Effector CD8-positive, alpha-beta T cell (primary cell): ENCODE data around the gene WNT8B.

Experiments used
- DNase-seq: peaks from one replicate; lab custom pipeline; 2025; lab: John Stamatoyannopoulos, UW

The WNT8B gene

GRCh38 chr10:100519311-100520051 lies 56.7 kb downstream of the WNT8B start, which contains the start of gene SEC31B:
TSS of gene SEC31B (minus strand) at chr10:100519861. CDS start at chr10:100516952, 2,909 bp downstream.
- DNase-seq, result no peak

DNA sequence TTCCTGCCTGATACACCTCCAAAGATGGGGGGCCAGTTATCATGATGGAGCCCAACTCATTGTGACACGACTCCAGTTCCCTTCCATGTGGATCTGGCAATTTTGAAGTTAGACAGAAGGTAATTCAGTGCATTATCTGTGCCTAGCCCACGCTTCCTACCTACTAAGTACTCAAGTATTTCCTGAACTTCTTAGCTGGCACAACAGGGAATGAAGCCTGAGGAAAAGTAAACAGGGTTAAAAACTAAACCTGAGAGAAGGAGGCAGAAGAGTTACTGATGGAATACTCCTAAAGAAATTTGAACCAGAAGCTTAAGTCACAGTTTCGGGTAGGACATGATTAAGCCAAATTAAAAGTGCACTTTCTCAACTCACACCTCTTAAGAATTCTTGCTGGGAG lies 58.0 kb downstream of the WNT8B start:
- no peak for DNase-seq

- DNase-seq, result no peak
Observed at GRCh38 chr10:100522107-100522801, 59.4 kb downstream of the WNT8B start.

DNA sequence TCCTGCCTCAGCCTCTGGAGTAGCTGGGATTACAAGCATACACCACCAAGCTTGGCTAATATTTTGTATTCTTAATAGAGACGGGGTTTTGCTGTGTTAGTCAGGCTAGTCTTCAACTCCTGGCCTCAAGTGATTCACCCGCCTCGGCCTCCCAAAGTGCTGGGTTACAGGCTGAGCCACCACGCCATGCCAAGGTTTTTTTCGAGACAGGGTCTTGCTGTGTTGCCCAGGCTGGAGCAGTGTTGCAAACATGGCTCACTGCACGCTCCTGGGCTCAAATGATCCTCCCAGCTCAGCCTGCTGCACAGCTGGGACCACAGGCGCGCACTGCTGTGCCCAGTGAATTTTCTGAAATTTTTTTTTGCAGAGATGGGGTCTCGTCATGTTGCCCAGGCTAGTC lies 60.1 kb downstream of the WNT8B start:
- DNase-seq, result no peak

GRCh38 chr10:100524206-100524605 lies 61.4 kb downstream of the WNT8B start:
- no peak for DNase-seq

- no peak for DNase-seq
Observed at GRCh38 chr10:100524638-100525037, 61.8 kb downstream of the WNT8B start.

- DNase-seq, result no peak
Observed at GRCh38 chr10:100528123-100528886, 65.5 kb downstream of the WNT8B start.

DNA sequence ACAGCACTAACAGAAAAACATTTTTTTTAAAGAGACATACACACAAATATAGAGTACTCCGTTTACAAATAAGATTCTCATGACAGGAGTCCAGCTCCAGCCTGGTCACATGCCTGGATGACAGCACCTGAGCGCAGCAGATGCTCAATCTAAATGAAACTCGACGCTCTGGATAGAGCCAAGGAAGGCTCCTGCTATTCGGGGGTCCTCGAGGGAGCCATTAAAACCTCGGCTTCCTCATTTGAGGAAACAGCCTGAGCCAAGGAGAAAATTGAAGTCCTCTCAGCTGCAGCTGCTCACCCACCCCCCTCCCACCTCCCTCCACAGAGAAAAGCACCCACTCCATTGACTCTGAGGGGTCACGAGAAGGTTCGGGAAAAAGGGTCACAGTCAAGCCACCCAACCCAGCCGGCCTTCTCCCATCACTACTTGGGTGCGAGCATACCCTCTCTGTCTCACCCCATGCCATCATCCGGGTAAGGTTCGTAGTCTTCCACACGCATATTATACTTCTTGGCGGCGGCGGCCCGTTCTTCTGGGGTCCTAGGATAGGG lies 66.2 kb downstream of the WNT8B start:
- no peak for DNase-seq

DNA sequence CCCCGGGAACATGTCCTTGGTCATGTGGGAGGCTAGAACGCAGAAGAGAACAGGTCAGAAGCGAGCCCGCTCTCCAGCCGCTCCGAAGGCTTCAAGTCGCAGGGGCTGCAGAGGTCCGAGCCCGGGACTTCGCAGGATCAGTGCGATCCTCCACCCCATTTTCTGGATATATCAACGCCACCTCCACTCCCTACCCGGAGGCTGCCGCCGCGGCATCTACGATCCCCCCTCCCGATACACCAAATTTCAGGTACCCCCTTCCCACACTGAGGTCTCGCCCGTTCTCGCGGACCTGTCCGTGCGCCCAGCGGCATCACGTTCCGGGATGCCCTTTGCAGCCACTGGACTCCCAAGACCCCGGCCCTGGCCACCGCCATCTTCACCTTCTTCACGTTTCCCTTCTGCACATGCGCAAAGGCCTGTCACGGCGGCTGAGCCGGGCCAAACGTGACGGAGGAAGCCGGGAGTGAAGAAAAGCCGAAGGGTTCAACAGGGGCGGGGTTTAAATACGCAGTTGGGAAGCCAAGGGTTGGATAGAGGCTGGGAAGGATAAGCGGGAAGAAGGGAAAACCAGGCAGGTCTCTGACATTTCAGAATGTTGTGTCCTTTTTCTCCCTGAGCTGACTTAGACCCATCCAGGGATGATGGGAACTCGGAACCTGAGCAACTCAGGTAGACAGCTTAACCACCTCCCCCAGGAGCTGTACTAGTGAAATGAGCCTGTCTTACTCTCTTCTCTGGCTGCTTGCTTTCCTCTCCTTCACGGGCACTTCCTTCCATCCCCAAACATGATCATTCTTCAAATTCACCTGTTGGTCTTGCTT lies 66.9 kb downstream of the WNT8B start, which contains the start of gene NDUFB8:
Gene NDUFB8, minus strand, starts transcription at position 397 of the 824 bp plus-strand sequence. Its CDS starts 20 bp downstream, at position 377.
- DNase-seq, result peak; percentile 79

DNA sequence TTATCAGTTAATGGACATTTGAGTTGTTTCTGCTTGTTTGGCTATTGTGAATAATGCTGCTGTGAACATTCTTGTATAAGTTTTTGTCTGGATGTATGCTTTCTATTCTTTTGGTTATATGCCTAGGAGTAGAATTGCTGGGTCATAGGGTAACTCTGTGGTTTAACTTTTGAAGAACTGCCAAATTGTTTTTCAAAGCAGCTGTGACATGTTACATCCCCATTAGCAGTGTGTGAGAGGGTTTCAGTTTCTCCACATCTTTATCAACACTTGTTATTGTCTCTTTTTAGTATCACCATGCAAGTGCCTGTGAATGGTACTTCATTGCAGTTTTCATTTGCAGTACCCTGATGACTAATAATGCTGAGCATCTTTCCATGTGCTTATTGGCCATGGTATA lies 69.0 kb downstream of the WNT8B start:
- no peak for DNase-seq
